ENCODE measurements around the gene NVL.
A peak's percentile ranks its signal among the peaks of the same experiment; 100 is the strongest.

Gene NVL

GRCh38 chr1:224192082-224192788 lies 137.7 kb downstream of the NVL start:
- DNase-seq, result no peak

- DNase-seq, result no peak
These were observed 140.4 kb downstream of the NVL start for GRCh38 chr1:224189561-224189960.

GRCh38 chr1:224188286-224188685 lies 141.7 kb downstream of the NVL start:
- no peak for DNase-seq

DNA sequence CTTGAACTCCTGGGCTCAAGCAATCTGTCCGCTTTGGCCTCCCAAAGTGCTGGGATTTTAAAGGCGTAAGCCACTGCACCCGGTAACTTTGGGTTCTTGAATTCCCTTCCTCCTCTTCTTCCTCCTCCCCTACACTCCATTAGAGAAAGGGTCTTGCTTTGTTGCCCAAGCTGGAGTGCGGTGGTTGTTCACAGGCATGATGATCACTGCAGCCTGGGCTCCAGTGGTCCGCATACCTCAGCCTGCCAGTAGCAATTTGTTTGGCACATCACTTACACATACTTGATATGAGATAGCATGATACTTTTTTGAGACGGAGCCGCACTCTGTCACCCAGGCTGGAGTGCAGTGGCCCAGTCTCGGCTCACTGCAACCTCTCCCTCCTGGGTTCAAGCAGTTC lies 144.8 kb downstream of the NVL start:
- no peak for DNase-seq

- DNase-seq, result peak; percentile 71
These were observed 146.2 kb downstream of the NVL start for GRCh38 chr1:224183591-224184312.

DNA sequence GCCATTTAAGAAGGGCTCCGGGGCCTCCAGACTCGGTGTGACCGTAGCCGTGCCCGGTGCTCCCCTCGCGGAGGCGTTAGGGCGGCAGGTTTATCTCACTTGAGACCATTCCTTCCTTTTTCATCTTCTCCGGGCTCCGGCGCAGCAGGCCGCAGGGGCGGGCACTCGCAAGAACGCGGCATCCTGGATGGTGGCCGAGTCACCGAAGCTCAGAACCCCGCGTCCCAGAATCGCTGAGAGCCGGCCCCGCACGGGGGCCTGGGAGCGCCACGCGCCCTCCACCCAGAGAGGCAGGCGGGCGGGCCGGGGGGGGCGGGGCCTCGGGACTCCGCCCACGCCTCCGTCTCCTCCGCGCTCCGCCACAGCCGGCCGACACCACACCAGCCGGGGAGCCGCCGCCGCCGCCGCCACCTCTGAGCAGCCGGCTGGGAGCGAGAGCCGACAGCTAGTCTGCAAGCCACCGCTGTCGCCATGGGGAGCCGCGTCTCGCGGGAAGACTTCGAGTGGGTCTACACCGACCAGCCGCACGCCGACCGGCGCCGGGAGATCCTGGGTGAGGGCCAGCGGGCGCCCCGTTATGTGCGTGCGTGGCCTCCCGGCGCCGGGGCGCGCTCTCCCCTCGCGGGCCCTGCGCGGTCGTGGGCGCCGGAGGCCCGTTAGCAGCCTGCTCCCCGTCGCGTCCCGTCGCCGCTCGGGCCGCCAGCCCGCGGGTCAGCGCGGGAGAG lies 146.9 kb downstream of the NVL start, which contains the start of gene DEGS1:
DEGS1 (plus strand) TSS at position 375 of the 725 bp plus-strand sequence; CDS start at position 472, 97 bp downstream.
- peak; percentile 86 for DNase-seq

DNA sequence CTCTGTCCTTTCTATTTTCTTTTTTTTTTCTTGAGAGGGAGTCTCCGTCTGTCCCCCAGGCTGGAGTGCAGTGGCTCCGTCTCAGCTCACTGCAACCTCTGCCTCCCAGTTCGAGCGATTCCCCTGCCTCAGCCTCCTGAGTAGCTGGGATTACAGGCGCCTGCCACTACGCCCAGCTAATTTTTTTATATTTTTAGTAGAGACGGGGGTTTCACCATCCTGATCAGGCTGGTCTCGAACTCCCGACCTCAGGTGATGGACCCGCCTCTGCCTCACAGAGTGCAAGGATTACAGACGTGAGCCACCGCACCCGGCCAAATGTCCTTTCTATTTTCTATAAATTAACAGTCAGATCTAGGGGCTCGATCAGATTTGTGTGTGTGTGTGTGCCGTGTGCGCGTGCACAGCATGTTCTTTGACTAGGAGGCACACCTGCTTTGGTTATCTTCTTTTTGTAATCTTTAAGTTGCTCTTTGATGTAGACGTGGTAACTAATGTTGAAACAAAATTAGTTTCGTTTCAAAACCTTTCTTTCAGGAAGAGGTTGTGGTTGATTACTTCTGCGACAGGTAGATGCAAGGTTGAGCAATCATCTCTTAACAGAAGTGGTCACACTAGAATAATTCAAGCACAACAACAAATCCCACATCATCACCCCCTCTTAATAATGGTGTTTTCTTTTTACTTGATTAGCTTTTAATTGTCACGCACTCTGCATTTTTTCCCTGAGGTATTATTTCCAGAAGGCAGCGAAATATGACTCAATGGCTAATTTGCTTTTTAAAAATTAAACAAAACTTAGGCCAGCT lies 147.7 kb downstream of the NVL start:
- DNase-seq, result no peak

- no peak for DNase-seq
These were observed 148.5 kb downstream of the NVL start for GRCh38 chr1:224181453-224181810.

GRCh38 chr1:224180783-224181452 lies 149.1 kb downstream of the NVL start:
- no peak for DNase-seq

- no peak for DNase-seq
These were observed 151.1 kb downstream of the NVL start for GRCh38 chr1:224178894-224179293.

- no peak for DNase-seq
These were observed 152.5 kb downstream of the NVL start for GRCh38 chr1:224177356-224177999.

Measured in NCI-H1105 (cell line).